WTC11 (cell line): ENCODE results near the gene ATP9B. TPM values are rescaled to one million over a fixed set of nuclear protein-coding genes. Genes with fewer than 3 reads are reported as not detected.

Source experiments
- ATAC-seq: fragments of 200-7000 bp; cut with Tn5 transposase; 2 replicates; pipeline ENCODE4 v1.10.0; 2021; ENCODE audit warnings: mild to moderate bottlenecking, moderate library complexity
- CTCF ChIA-PET: fragments of 300-600 bp; sonication (Branson Sonifier 250); formaldehyde crosslinking; loops from one replicate; lab custom pipeline; 2021; ENCODE audit warnings: antibody characterized with exemption; lab: Charles Lee
- POLR2A ChIA-PET: fragments of 350-600 bp; sonication (Branson Sonifier 250); formaldehyde crosslinking; loops from one replicate; lab custom pipeline; 2021; ENCODE audit warnings: antibody characterized with exemption; lab: Charles Lee
- DNase-seq: peaks from one replicate; pipeline ENCODE4 v3.0.0; 2021; ENCODE audit warnings: low spot score
- H3K27ac Mint-ChIP-seq: 2 replicates; pipeline ENCODE4 v1.8.0; 2021; ENCODE audit warnings: mixed read lengths
- H3K27me3 Mint-ChIP-seq: 2 replicates; pipeline ENCODE4 v1.8.0; 2021; ENCODE audit warnings: low read depth, mild to moderate bottlenecking, moderate library complexity, mixed read lengths
- H3K36me3 Mint-ChIP-seq: 2 replicates; pipeline ENCODE4 v1.8.0; 2021; ENCODE audit warnings: mixed read lengths
- H3K4me1 Mint-ChIP-seq: 2 replicates; pipeline ENCODE4 v1.8.0; 2022; ENCODE audit warnings: mixed read lengths
- H3K4me3 Mint-ChIP-seq: 2 replicates; pipeline ENCODE4 v1.8.0; 2021; ENCODE audit warnings: mild to moderate bottlenecking, moderate library complexity, mixed read lengths
- H3K9me3 Mint-ChIP-seq: 2 replicates; pipeline ENCODE4 v1.8.0; 2021; ENCODE audit warnings: mixed read lengths
- CREB1 ChIP-seq: sonication (generic); formaldehyde crosslinking; IDR thresholded peaks from 2 replicates; pipeline ENCODE4 v1.8.0; 2023; ENCODE audit warnings: mild to moderate bottlenecking, missing genetic modification reagents
- CREM ChIP-seq: sonication (generic); formaldehyde crosslinking; IDR thresholded peaks from 2 replicates; pipeline ENCODE4 v1.8.1; 2022; ENCODE audit warnings: mild to moderate bottlenecking, missing genetic modification reagents, moderate library complexity
- EMX1 ChIP-seq: fragments of 250-450 bp; sonication (Bioruptor Pico); IDR thresholded peaks from 2 replicates; pipeline ENCODE4 v1.8.0; 2021; ENCODE audit warnings: mild to moderate bottlenecking
- GABPB1 ChIP-seq: sonication (generic); formaldehyde crosslinking; IDR thresholded peaks from 2 replicates; pipeline ENCODE4 v1.8.1; 2023; ENCODE audit warnings: mild to moderate bottlenecking, missing genetic modification reagents
- GRHL2 ChIP-seq: fragments of 250-450 bp; sonication (Bioruptor Pico); IDR thresholded peaks from 2 replicates; pipeline ENCODE4 v1.8.0; 2022; ENCODE audit warnings: mild to moderate bottlenecking, moderate library complexity; ENCODE audit not compliant: insufficient replicate concordance, severe bottlenecking
- GTF2I ChIP-seq: fragments of 250-450 bp; sonication (Bioruptor Pico); conservative IDR thresholded peaks from 2 replicates; pipeline ENCODE4 v1.4.0; 2021; ENCODE audit warnings: mild to moderate bottlenecking
- HMGA2 ChIP-seq: fragments of 250-450 bp; sonication (Bioruptor Pico); IDR thresholded peaks from 2 replicates; pipeline ENCODE4 v1.4.0; 2021; ENCODE audit warnings: mild to moderate bottlenecking, moderate library complexity
- JAZF1 ChIP-seq: fragments of 250-450 bp; sonication (Bioruptor Pico); IDR thresholded peaks from 2 replicates; pipeline ENCODE4 v1.9.0; 2021; ENCODE audit warnings: moderate library complexity, mild to moderate bottlenecking, inconsistent platforms
- NFE2L1 ChIP-seq: sonication (generic); formaldehyde crosslinking; IDR thresholded peaks from 2 replicates; pipeline ENCODE4 v1.8.1; 2023; ENCODE audit warnings: missing genetic modification reagents
- OVOL2 ChIP-seq: fragments of 250-450 bp; sonication (Bioruptor Pico); IDR thresholded peaks from 2 replicates; pipeline ENCODE4 v1.9.0; 2021; ENCODE audit warnings: mild to moderate bottlenecking, borderline replicate concordance
- PRRX2 ChIP-seq: fragments of 250-450 bp; sonication (Bioruptor Pico); IDR thresholded peaks from 2 replicates; pipeline ENCODE4 v1.8.0; 2021; ENCODE audit warnings: mild to moderate bottlenecking
- RORB ChIP-seq: fragments of 250-450 bp; sonication (Bioruptor Pico); IDR thresholded peaks from 2 replicates; pipeline ENCODE4 v1.9.0; 2021; ENCODE audit warnings: mild to moderate bottlenecking
- SP1 ChIP-seq: sonication (generic); formaldehyde crosslinking; conservative IDR thresholded peaks from 2 replicates; pipeline ENCODE4 v1.8.1; 2022; ENCODE audit warnings: missing genetic modification reagents
- ZNF396 ChIP-seq: fragments of 250-450 bp; sonication (Bioruptor Pico); IDR thresholded peaks from 2 replicates; pipeline ENCODE4 v1.8.0; 2021; ENCODE audit warnings: mild to moderate bottlenecking, moderate library complexity, borderline replicate concordance
- ZNF416 ChIP-seq: fragments of 250-450 bp; sonication (Bioruptor Pico); IDR thresholded peaks from 2 replicates; pipeline ENCODE4 v1.9.0; 2021; ENCODE audit warnings: mild to moderate bottlenecking, inconsistent platforms
- ZNF423 ChIP-seq: fragments of 250-450 bp; sonication (Bioruptor Pico); IDR thresholded peaks from 2 replicates; pipeline ENCODE4 v2.1.2; 2022; ENCODE audit warnings: mild to moderate bottlenecking, moderate library complexity
- total RNA-seq: library from RNA; stranded (reverse); gene quantifications from 3 replicates; pipeline ENCODE4 v1.2.3, GENCODE V29; 2021
- TF ChIP-seq, protein P1 (sequence below): fragments of 250-450 bp; sonication (Bioruptor Pico); IDR thresholded peaks from 2 replicates; pipeline ENCODE4 v2.1.2; 2022; ENCODE audit warnings: mild to moderate bottlenecking, moderate library complexity
- TF ChIP-seq, protein P2 (sequence below): fragments of 250-450 bp; sonication (Bioruptor Pico); IDR thresholded peaks from 2 replicates; pipeline ENCODE4 v1.9.0; 2021; ENCODE audit warnings: moderate library complexity, mild to moderate bottlenecking, inconsistent platforms, borderline replicate concordance
- TF ChIP-seq, protein P3 (sequence below): sonication (generic); formaldehyde crosslinking; IDR thresholded peaks from 2 replicates; pipeline ENCODE4 v1.8.1; 2023; ENCODE audit warnings: mild to moderate bottlenecking, missing genetic modification reagents
- TF ChIP-seq, protein P4 (sequence below): sonication (generic); formaldehyde crosslinking; IDR thresholded peaks from 2 replicates; pipeline ENCODE4 v1.8.1; 2022; ENCODE audit warnings: low read depth, mild to moderate bottlenecking, moderate library complexity, missing genetic modification reagents, borderline replicate concordance
- TF ChIP-seq, protein P5 (sequence below): sonication (generic); formaldehyde crosslinking; IDR thresholded peaks from 2 replicates; pipeline ENCODE4 v1.8.1; 2022; ENCODE audit warnings: mild to moderate bottlenecking, missing genetic modification reagents, moderate library complexity, borderline replicate concordance
- TF ChIP-seq, protein P6 (sequence below): sonication (generic); formaldehyde crosslinking; IDR thresholded peaks from 2 replicates; pipeline ENCODE4 v1.8.1; 2023; ENCODE audit warnings: mild to moderate bottlenecking, missing genetic modification reagents, moderate library complexity
- TF ChIP-seq, protein P7 (sequence below): fragments of 250-450 bp; sonication (Bioruptor Pico); conservative IDR thresholded peaks from 2 replicates; pipeline ENCODE4 v1.9.0; 2021; ENCODE audit warnings: mild to moderate bottlenecking
- TF ChIP-seq, protein P8 (sequence below): sonication (generic); formaldehyde crosslinking; IDR thresholded peaks from 2 replicates; pipeline ENCODE4 v1.8.0; 2022; ENCODE audit warnings: mild to moderate bottlenecking, missing genetic modification reagents
- TF ChIP-seq, protein P9 (sequence below): fragments of 250-450 bp; sonication (Bioruptor Pico); IDR thresholded peaks from 2 replicates; pipeline ENCODE4 v1.9.0; 2021; ENCODE audit warnings: mild to moderate bottlenecking

Gene ATP9B
- total RNA-seq, 1 experiment from 2014 or later, result 19.0 TPM

DNA sequence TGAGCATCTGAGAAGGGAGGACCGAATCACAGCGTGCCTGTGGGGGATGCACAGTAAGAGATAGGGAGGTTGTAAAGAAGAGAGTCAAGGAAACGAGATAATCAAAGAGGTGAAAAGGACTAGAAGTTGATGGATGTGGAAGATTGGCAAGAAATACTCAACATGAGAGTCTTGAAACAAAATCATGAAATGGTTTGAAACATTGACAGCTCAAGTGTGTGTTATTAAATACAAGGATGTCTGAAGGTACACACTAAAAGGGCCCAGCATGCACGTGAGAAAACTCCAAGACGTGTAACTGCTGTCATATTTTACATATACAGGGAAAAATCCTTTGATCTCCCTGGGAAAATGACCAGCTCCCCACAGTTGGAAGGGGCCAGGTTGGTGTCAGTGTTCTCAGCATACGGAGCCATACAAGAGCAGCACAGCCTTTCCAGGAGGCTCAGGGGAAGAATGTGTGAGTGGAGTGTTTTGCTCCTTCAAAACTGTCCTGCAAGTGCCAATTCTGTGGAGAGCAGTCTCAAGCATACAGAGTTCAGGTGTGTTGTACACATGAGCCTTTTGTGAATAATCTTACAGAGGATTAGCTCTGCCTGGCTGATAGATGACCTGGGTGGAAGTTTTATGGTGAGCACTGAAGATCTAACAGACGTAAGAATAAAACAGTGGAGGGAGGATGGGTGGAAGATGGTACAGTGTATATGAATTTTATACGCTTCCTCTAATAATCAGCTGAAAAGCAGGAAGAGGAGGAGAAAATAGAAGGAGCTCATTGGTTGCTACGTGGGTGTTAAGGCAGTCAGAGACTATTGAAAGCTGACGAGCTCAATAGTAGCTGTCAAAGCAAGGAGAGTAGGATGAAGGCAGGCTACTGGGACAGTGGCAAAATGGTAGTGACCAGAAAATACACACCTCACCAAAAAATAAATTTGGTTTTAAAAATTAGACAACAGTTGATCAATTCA, 126.8 kb downstream of the ATP9B start:
- Mint-ChIP-seq H3K4me3 (no peak overlapping the region), H3K27ac (no peak overlapping the region), H3K9me3 (peaks cover 10% of the 10 kb centered on the region), H3K27me3 (no peaks in the 10 kb centered on the region), H3K4me1 (peaks cover 2% of the 10 kb centered on the region; the same call in 1 of the 2 replicates), H3K36me3 (peaks cover 17% of the 10 kb centered on the region)
- CTCF ChIA-PET, result no interaction called here
- TF ChIP-seq, protein P1, sequence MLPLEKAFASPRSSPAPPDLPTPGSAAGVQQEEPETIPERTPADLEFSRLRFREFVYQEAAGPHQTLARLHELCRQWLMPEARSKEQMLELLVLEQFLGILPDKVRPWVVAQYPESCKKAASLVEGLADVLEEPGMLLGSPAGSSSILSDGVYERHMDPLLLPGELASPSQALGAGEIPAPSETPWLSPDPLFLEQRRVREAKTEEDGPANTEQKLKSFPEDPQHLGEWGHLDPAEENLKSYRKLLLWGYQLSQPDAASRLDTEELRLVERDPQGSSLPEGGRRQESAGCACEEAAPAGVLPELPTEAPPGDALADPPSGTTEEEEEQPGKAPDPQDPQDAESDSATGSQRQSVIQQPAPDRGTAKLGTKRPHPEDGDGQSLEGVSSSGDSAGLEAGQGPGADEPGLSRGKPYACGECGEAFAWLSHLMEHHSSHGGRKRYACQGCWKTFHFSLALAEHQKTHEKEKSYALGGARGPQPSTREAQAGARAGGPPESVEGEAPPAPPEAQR (CRISPR knock-in tag), result no peak
- TF ChIP-seq, protein P2, sequence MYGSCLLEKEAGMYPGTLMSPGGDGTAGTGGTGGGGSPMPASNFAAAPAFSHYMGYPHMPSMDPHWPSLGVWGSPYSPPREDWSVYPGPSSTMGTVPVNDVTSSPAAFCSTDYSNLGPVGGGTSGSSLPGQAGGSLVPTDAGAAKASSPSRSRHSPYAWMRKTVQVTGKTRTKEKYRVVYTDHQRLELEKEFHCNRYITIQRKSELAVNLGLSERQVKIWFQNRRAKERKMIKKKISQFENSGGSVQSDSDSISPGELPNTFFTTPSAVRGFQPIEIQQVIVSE (CRISPR knock-in tag), result no peak
- no peak for TF ChIP-seq CREM (CRISPR knock-in tag)
- TF ChIP-seq CREB1 (CRISPR knock-in tag), result no peak
- no peak for TF ChIP-seq EMX1
- TF ChIP-seq, protein P3, sequence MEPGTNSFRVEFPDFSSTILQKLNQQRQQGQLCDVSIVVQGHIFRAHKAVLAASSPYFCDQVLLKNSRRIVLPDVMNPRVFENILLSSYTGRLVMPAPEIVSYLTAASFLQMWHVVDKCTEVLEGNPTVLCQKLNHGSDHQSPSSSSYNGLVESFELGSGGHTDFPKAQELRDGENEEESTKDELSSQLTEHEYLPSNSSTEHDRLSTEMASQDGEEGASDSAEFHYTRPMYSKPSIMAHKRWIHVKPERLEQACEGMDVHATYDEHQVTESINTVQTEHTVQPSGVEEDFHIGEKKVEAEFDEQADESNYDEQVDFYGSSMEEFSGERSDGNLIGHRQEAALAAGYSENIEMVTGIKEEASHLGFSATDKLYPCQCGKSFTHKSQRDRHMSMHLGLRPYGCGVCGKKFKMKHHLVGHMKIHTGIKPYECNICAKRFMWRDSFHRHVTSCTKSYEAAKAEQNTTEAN, result no peak
- TF ChIP-seq GABPB1, result no peak
- no peak for TF ChIP-seq ZNF416 (CRISPR knock-in tag)
- TF ChIP-seq SP1, result no peak
- TF ChIP-seq NFE2L1, result no peak
- TF ChIP-seq, protein P4, sequence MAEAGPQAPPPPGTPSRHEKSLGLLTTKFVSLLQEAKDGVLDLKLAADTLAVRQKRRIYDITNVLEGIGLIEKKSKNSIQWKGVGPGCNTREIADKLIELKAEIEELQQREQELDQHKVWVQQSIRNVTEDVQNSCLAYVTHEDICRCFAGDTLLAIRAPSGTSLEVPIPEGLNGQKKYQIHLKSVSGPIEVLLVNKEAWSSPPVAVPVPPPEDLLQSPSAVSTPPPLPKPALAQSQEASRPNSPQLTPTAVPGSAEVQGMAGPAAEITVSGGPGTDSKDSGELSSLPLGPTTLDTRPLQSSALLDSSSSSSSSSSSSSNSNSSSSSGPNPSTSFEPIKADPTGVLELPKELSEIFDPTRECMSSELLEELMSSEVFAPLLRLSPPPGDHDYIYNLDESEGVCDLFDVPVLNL (CRISPR knock-in tag), result no peak
- TF ChIP-seq, protein P5, sequence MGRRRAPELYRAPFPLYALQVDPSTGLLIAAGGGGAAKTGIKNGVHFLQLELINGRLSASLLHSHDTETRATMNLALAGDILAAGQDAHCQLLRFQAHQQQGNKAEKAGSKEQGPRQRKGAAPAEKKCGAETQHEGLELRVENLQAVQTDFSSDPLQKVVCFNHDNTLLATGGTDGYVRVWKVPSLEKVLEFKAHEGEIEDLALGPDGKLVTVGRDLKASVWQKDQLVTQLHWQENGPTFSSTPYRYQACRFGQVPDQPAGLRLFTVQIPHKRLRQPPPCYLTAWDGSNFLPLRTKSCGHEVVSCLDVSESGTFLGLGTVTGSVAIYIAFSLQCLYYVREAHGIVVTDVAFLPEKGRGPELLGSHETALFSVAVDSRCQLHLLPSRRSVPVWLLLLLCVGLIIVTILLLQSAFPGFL, result no peak
- TF ChIP-seq, protein P6, sequence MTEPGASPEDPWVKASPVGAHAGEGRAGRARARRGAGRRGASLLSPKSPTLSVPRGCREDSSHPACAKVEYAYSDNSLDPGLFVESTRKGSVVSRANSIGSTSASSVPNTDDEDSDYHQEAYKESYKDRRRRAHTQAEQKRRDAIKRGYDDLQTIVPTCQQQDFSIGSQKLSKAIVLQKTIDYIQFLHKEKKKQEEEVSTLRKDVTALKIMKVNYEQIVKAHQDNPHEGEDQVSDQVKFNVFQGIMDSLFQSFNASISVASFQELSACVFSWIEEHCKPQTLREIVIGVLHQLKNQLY (CRISPR knock-in tag), result no peak
- no peak for TF ChIP-seq ZNF396 (CRISPR knock-in tag)
- TF ChIP-seq JAZF1 (CRISPR knock-in tag), result no peak
- TF ChIP-seq PRRX2 (CRISPR knock-in tag), result no peak
- TF ChIP-seq GRHL2 (CRISPR knock-in tag), result no peak
- ATAC-seq (no peak), DNase-seq (no peak)
- POLR2A ChIA-PET, result no interaction called here

DNA sequence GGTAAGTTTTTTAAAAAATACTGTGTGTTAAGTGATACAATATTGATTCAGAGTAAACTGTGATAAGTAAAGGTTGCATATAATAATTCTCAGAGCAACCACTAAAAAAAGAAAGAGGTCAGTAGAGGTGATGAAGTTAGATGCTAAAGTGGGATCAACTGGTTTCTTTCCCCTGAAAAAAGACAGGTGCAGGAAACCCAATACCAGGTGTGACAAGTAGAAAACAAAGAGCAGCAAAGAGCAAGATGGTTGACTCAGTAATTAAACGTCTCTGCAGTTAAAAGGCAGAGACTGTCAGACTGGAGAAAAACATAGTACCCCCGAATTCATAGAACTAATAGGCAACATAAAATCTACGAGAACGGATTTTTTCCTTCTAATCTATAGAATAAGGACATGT, 128.3 kb downstream of the ATP9B start:
- ChIA-PET POLR2A (no interaction called here), CTCF (no interaction called here)
- Mint-ChIP-seq H3K27ac (no peak overlapping the region), H3K27me3 (no peaks in the 10 kb centered on the region), H3K4me1 (peaks cover 2% of the 10 kb centered on the region; the same call in 1 of the 2 replicates), H3K36me3 (peaks cover 17% of the 10 kb centered on the region), H3K4me3 (no peak overlapping the region), H3K9me3 (peaks cover 10% of the 10 kb centered on the region)
- no peak for DNase-seq
- no peak for ATAC-seq
- no peak for TF ChIP-seq ZNF423 (CRISPR knock-in tag)
- TF ChIP-seq CREM (CRISPR knock-in tag), result no peak
- TF ChIP-seq JAZF1 (CRISPR knock-in tag), result no peak
- TF ChIP-seq HMGA2 (CRISPR knock-in tag), result no peak
- TF ChIP-seq, protein P7, sequence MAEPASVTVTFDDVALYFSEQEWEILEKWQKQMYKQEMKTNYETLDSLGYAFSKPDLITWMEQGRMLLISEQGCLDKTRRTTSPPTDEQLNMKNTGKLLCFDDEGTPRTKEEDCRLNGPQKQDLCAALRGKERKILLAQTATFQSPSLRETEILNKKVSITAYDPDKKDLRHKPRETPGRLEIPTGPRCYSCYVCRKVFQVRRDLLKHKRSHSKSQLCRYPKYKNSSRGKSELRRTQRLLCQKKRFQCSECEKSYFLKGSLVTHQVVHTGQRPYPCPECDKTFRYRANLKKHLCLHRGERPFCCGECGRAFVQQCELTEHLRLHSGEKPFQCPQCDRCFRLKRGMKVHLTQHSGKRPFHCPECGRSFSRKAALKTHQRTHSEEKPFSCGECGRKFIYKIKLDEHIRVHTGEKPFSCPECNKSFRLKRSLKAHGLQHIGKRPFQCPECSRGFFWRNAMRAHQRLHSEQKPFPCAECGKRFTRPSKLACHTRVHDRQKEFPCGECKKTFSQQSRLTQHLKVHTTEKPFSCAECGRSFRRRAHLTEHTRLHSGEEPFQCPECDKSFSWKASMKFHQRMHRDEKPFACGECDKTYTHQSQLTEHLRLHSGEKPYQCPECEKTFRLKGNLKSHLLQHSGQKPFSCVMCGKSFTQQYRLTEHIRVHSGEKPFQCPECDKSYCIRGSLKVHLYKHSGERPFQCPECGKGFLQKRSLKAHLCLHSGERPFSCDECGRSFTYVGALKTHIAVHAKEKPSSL (CRISPR knock-in tag), result no peak
- TF ChIP-seq, protein P8, sequence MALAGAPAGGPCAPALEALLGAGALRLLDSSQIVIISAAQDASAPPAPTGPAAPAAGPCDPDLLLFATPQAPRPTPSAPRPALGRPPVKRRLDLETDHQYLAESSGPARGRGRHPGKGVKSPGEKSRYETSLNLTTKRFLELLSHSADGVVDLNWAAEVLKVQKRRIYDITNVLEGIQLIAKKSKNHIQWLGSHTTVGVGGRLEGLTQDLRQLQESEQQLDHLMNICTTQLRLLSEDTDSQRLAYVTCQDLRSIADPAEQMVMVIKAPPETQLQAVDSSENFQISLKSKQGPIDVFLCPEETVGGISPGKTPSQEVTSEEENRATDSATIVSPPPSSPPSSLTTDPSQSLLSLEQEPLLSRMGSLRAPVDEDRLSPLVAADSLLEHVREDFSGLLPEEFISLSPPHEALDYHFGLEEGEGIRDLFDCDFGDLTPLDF (CRISPR knock-in tag), result no peak
- no peak for TF ChIP-seq OVOL2 (CRISPR knock-in tag)
- no peak for TF ChIP-seq RORB (CRISPR knock-in tag)
- no peak for TF ChIP-seq GTF2I (CRISPR knock-in tag)
- TF ChIP-seq, protein P9, sequence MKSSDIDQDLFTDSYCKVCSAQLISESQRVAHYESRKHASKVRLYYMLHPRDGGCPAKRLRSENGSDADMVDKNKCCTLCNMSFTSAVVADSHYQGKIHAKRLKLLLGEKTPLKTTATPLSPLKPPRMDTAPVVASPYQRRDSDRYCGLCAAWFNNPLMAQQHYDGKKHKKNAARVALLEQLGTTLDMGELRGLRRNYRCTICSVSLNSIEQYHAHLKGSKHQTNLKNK (CRISPR knock-in tag), result no peak
